NCI-H2107 treated with DMSO at 0.1 percent for 48 hours (cell line): ENCODE data around the gene ANKS4B.
"Not testable (repeated sequence)": the region's sequence is repeated elsewhere in the genome, so short reads cannot be mapped to it uniquely, and the experiment has no call there.

ENCODE experiments used
- DNase-seq: peaks from one replicate; lab custom pipeline; 2025; ENCODE audit not compliant: unreplicated experiment; lab: John Stamatoyannopoulos, UW

Gene ANKS4B

DNA sequence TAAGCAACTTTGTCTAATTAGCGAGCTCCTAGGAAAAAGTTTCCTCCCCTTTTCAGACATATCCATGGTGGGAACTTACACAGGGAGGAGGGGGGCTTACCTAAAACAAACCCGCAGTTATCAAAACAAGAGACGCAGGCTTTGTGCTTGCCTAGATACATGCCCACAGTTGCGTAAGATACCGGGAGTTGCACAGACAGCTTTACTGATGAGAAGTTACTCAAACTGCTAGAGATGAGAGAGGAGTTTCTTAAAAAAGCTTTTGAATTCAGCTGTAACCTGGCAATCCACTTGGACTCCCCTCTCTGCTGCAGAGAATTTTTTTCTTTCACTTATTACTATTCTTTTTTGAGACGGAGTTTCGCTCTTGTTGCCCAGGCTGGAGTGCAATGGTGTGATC is 15.3 kb upstream of the ANKS4B start:
- DNase-seq = no peak

DNA sequence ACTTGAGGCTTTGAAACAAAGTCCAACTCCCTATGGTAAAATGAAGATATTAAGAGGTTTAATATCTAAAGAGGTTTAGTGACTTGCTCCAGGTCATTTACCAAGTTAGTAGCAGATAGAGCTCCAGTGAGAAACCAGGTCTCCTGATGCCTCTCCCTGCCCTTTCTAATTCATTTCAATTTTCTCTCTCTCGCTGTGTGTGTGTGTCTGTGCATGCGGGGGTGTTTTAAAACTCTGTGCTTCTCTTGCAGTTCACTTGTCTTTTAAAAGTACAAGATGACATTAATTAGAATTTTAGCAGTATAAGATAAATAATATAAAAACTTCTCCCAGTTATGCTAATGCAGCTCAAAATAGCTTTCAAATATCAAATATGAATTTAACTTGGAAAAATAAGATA is 13.9 kb upstream of the ANKS4B start:
- DNase-seq = no peak

GRCh38 chr16:21222495-21223337 is 10.8 kb upstream of the ANKS4B start:
- DNase-seq = peak; percentile 4

DNA sequence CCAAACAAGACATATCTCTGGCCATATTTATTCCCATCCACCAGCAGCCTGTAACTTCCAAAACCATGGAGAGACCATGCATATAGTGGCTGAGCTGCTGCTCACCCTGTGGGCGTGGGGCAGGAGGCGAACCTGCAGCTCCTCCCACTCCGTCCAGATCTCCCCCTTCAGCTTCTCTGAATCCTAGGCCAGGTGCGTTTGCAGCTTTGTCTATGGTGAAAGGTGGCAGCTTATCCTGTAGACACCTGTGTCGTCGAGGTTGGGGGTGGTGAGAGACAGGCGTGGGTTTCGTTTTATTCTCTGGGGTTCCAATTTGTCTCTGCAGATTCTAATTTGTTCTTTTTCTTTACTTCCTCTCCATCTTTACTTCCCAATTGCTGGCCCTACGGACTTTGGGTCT is 9.7 kb upstream of the ANKS4B start:
- DNase-seq = no peak

DNA sequence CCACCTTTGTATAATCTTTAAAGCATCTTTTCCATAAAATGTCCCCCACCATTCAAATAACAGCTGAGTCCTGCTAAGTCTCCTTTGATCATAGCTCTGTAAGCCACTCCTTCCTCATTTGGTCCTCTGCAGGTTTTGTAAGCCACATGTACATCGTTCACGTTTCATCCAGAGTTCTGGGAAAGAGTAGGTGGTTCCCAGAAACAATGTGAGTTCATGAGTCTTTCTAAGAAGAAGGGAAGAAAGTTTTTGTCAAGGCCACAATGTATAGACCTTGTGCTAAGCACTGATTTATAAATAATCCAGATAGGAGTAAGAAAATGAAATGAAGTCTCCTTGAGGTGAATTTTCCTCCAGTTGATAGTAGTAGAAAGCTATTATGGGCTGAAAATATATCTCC is 8.7 kb upstream of the ANKS4B start:
- no peak for DNase-seq

GRCh38 chr16:21226749-21227148 is 6.8 kb upstream of the ANKS4B start:
- DNase-seq = no peak

GRCh38 chr16:21227866-21228265 is 5.6 kb upstream of the ANKS4B start:
- no peak for DNase-seq

- DNase-seq = no peak
These were observed 5.1 kb upstream of the ANKS4B start for GRCh38 chr16:21228361-21228872.

GRCh38 chr16:21233045-21233520 is 416 bp upstream of the ANKS4B start:
- DNase-seq = no peak

DNA sequence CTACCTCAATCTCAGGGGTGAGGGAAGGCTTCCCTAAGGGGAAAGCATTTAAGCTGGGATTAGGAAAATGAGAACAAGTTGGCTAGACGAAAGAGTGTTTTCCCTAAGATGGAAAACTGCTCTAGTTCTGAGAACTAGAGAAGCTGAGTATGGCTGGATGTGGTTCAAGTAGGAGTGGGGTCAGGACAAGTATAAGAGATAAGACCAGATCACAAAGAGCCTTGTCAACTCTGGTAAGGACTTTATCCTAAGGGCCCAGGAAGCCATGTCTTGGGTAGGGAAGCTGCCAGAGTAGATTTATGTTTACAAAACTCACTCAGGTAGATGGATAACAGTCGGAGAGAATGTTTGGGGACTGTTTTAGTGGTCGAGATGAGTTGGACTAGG is 1.7 kb downstream of the ANKS4B start:
- no peak for DNase-seq

DNA sequence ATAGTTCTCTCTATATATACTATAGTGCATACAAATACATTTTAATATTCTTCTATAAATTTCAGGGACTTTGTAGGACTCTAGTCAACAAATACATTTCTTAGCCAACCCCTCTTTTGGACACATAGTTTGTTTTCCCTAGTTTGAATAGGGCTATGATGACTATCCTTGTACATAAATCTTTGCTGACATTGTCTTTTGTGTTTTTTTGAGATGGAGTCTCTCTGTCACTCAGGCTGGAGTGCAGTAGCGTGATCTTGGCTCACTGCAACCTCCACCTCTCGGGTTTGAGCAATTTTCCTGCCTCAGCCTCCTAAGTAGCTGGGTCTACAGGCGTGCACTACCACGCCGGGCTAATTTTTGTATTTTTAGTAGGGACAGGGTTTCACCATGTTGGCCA is 3.3 kb downstream of the ANKS4B start:
- no peak for DNase-seq

- no peak for DNase-seq
These were observed 6.1 kb downstream of the ANKS4B start for GRCh38 chr16:21239646-21240045.

DNA sequence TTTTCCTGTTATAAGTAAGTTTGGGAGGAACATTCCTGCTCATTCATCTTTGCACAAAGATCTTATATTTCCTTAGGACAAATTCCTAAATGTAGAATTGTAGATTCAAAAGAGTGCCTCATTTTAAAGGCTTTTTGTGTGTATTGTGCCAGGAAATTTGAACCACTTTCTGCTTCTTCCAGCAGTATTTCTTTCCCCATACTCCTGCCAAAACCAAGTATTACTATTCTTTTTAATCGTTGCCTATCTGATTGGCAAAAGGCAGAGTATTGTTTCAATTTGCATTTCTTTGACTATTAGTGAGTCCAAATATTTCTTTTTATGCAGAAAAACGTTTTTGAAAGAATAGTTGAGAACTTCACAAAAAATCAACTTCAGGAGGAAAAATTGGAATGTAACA is 9.3 kb downstream of the ANKS4B start:
- DNase-seq = no peak

- no peak for DNase-seq
These were observed 11.2 kb downstream of the ANKS4B start for GRCh38 chr16:21244518-21245215.

GRCh38 chr16:21248179-21248578 is 14.7 kb downstream of the ANKS4B start:
- DNase-seq = not testable (repeated sequence)

DNA sequence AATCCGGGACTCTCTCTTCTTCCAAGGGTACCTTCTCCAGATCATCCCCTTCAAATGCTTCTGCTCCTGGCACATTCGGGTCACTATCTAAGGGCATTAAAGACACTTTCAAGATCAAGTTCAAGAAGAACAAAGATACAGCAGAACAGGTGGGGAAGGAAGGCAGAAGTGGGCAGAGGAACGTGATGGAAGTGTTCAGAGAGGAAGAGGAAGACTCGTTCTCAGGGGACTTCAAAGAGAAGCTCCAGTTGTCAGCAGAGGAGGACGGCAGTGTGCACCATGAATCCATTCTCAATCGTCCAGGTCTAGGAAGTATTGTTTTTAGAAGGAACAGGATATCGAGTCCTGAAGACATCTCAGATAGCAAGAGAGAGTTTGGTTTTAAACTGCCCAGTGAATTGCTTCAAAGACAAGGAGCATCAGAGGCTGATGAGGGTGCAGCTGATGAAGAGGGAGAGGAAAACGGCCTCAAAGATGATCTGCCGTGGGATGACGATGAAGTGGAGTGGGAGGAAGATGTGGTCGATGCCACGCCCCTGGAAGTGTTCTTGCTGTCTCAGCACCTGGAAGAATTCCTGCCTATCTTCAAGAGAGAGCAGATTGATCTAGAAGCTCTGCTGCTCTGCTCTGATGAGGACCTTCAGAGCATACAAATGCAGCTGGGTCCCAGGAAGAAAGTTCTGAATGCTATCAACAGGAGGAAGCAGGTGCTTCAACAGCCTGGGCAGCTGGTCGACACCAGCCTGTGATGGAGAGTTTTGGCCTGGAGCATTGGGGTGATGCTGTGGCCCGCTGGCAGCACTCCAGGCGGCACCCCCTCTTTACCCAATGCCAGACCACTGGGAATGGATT is 16.8 kb downstream of the ANKS4B start:
- no peak for DNase-seq

- no peak for DNase-seq
These were observed 20.0 kb downstream of the ANKS4B start for GRCh38 chr16:21253470-21253869.

DNA sequence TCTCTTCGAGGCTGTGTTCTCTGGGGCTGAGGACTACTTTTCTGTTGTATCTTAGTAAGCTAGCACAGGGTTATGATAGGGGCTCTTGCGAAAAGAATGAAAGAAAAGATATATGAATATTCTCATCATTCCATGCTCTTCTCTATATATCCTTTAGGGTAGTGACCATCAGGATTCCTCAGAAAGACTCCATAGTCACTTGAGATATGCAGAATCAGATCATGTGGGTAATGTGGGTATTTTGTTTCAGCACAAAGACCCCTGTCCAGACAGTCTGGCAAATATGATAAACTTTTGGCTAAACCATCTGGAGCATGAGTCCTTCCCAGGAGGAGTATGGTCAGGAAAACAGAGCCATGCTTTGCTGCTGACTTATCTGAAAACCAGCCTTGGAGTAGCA is 23.1 kb downstream of the ANKS4B start:
- DNase-seq = no peak

DNA sequence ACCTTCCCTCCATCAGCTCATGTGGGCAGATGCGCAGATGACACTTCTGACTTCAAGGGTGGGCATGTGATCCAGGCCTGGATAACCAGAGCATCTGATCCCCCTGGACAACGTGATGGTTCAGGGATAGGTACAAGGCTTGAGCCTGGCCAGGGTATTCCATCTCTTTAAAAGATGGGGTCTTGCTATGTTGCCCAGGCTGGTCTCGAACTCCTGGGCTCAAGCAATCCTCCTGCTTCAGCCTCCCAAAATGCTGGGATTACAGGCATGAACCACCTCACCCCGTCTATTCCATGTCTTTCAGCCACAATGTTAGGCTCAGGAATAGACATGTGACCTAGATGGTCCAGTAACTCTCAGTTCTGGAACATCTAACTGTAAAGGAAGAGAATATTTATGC is 23.8 kb downstream of the ANKS4B start:
- DNase-seq = no peak

GRCh38 chr16:21260870-21261791 is 27.6 kb downstream of the ANKS4B start:
- DNase-seq = no peak
